HS-5 (cell line): Measurements from ENCODE around the gene ADAMTS18.
"Not testable (repeated sequence)": the region's sequence is repeated elsewhere in the genome, so short reads cannot be mapped to it uniquely, and the experiment has no call there.

Source experiments
- DNase-seq: peaks from one replicate; pipeline ENCODE4 v3.0.0-alpha.2; 2012; ENCODE audit warnings: low read depth

ADAMTS18 gene

GRCh38 chr16:77434530-77435271 lies at the start of gene ADAMTS18:
Gene ADAMTS18 (minus strand): TSS chr16:77435034. CDS start chr16:77434695, 339 bp downstream.
- no peak for DNase-seq

DNA sequence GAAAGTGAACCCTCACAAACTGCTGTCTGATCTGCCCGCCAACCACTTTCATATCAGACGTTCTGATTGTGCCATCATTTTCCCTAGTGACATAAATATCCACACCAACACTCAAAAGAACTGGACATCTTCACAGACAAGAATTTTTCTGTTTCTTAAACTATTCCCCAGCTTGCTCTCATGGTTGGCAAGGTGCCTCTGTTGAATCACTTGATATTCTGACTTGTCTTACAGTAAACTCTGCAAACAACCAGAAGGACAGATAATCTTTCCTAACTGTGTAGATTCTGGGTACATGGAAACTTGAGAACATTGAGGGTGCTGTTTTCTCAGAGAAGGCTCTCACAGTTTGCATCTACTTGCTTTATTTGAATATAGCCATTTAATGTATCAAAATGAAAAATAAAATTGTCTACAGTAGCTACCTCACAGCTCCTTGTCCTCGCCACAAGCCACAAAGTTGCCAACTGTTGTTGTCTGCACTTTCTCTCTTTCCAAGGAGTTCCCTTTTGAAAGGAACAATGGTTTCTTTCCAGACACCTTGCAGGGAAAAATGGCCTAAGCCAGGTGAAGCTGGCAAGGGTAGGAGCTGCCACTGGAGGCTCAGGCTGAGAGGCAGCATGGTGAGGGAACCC lies 46.0 kb upstream of the ADAMTS18 start:
- DNase-seq: no peak

DNA sequence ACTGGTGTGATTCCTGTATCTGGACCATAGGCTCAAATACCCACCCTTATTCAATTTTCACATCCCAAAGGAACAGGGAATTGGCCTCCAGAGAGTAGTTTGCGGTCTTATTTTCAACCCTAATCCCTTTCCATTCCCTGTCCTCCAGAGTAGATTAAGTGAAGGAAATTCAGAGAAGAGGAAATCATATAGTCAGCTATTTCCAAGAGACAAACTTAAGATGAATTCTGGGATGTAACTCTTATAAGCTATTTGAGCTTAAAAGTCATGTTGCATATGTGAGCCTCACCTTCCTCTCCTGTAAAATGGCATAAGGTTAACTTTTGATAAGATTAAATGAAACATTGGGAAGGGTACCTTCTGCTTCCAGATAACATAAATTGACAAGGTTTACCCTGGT lies 37.4 kb upstream of the ADAMTS18 start:
- no peak for DNase-seq

DNA sequence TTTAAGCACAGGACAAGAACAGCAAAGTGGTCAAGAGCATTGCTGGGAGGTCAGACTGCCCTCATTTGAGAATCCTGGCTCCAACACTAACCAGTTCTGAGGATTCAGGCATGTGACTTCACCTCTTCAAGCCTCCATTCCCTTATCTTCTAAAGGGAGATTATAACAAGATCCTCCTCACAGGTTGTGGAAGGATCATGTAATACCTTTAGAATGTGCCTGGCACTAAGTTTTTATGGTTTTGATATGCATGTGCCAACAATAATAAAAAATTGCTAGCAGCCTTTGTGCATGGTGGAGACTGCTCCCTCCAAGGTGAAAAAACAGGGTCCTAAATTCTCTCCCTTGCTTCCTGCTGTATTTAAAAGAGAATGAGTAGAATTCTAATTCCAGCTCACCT lies 36.0 kb upstream of the ADAMTS18 start:
- no peak for DNase-seq

DNA sequence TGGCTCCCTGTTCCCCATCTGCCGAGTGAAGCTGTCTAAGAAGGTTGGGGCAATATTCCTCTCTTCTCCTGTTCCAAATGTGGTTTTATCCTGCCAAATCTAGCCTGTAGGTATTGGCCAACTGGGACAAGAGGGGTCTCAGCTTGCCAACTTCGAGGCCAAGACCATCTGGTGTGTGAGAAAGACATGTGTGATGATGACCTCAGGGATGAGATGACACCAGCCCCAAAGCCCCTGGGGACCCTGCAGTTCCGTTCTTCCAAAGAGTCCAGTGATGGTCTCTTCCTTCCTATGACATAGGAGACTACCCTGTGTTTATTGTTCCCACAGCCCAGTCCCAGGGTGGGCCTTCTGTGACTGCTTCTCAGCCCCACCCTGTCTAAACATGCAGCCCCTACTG lies 34.8 kb upstream of the ADAMTS18 start:
- DNase-seq: no peak

GRCh38 chr16:77468831-77469230 lies 34.0 kb upstream of the ADAMTS18 start:
- DNase-seq: no peak

GRCh38 chr16:77467821-77468335 lies 33.0 kb upstream of the ADAMTS18 start:
- DNase-seq: no peak

GRCh38 chr16:77463659-77464058 lies 28.8 kb upstream of the ADAMTS18 start:
- not testable (repeated sequence) for DNase-seq

- no peak for DNase-seq
Measured at GRCh38 chr16:77462894-77463293, 28.1 kb upstream of the ADAMTS18 start.

- no peak for DNase-seq
Measured at GRCh38 chr16:77459534-77460254, 24.9 kb upstream of the ADAMTS18 start.

- DNase-seq: no peak
Measured at GRCh38 chr16:77457046-77457445, 22.2 kb upstream of the ADAMTS18 start.

- no peak for DNase-seq
Measured at GRCh38 chr16:77452243-77452642, 17.4 kb upstream of the ADAMTS18 start.

DNA sequence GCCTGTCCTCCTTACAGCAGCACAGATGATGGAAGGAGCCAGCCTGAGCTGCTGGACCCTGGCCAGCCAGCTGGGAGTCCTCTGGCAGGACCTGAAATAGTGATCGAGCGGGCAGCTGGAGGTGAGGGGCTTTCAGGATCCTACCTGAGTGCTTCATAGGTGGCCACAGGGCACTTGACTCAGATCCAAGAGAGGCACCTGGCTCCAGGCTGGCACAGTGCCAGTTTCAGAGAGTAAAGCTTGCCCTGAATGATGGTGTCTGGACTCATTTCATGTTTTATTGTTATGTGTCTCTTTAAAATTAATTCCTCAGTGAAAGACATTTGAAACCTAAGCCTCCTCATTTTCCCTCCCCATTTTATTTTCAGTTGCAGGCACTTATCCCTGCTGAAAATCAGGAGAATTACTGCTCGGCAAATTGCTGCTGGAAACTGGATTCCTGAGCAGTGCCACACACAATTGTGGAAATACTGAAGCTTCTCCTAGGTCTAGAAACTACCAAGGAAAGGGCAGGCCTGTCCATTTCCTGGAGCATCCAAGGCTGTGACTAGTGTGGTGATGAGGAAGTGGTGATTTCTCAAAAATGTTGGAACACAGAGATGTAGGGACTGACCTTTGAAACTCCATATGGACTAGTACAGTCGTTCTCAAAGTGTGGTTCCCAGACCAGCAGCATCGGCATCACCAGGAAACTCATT lies 16.1 kb upstream of the ADAMTS18 start:
- DNase-seq: no peak

DNA sequence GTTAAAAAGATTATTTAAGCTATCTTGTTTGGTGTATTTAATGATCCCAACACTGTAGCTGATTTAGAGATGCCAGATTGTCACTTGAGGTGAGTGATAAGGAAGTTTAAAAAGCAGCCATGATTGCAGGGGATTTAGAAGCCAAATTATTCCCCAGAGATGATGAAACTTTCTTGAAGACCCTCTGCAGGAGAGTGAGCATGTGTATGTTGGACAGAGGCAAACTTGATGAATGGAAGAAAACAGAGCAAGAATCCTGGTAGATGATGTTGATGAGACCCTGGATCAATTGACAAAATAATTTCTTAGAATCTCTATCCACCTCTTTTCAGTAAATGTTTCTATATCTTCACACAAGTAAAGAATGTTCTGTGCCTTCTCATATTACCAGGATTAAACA lies 14.4 kb upstream of the ADAMTS18 start:
- DNase-seq: no peak

DNA sequence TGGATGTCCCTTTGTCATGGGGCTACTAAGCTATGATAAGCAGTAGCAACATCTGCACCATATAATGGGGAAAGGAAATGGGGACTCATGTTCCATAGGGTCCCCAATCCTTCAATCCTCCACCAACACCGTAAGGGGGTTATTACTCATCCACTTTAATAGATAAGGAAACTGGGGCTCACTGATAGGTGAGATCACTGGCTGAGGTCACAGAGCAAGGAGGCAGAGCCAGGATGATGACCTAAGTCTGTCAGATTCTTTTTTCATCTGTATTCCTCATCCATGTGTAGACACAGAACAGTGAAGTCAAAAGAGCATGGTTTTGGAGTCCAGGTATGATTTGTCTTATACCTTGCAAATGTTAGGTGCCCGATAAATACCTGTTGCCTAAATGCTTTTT lies 10.5 kb upstream of the ADAMTS18 start:
- no peak for DNase-seq

GRCh38 chr16:77444147-77444460 lies 9.3 kb upstream of the ADAMTS18 start:
- DNase-seq: no peak

- DNase-seq: no peak
Measured at GRCh38 chr16:77443357-77444146, 8.7 kb upstream of the ADAMTS18 start.

GRCh38 chr16:77442078-77442477 lies 7.2 kb upstream of the ADAMTS18 start:
- no peak for DNase-seq

DNA sequence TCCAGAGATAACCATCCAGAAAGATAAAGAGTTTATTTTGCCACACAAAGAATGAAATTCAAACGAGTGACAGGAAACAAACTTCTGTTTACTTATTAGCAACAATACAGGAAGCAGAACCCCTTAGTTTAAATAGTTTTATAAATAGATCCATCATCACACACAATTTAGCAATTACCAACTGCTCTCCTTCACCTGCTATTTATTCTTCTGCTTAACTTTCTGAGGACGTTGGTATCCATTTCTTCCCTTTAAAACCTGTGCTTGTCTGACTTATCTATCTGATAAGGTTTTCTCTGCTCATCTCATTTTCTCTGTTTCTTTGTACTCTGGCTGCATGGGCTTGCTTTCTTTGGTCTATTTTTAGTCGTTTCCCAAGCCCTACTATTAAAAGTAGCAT lies 4.3 kb upstream of the ADAMTS18 start:
- DNase-seq: no peak

DNA sequence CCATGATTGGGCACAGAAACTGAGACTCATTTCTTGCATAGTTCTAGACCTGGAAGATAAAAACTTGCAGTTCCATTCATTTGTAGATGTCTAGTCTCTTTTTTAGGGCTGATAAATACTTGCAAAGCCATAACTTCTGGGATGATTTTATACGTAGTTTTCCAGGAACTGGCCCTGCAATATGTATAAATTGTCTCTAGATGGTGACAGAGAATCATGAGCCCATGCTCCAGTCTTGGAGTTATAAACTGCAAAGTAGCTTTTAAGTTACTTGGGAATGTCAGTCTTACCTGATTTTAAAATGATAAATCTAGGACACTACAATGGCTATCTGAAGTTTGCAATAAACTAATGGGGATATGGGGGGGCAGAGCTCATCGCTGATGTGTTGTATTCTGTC lies 3.0 kb upstream of the ADAMTS18 start:
- DNase-seq: no peak

- no peak for DNase-seq
Measured at GRCh38 chr16:77435272-77435820, 512 bp upstream of the ADAMTS18 start.
